DLD1 (cell line): ENCODE measurements around the gene C5orf22.
"Not testable (repeated sequence)": the region's sequence is repeated elsewhere in the genome, so short reads cannot be mapped to it uniquely, and the experiment has no call there.

Experiments used
- in situ Hi-C: cut with HindIII; loops from 2 replicates; pipeline ENCODE4 v1.10.0; 2017; ENCODE audit warnings: low sequenced_read_pairs

C5orf22 gene

GRCh38 chr5:31553863-31554262 is 21.8 kb downstream of the C5orf22 start:
- in situ Hi-C loops, result no loop called here

- in situ Hi-C loops, result no loop called here
Measured at GRCh38 chr5:31554552-31554951, 22.5 kb downstream of the C5orf22 start.

DNA sequence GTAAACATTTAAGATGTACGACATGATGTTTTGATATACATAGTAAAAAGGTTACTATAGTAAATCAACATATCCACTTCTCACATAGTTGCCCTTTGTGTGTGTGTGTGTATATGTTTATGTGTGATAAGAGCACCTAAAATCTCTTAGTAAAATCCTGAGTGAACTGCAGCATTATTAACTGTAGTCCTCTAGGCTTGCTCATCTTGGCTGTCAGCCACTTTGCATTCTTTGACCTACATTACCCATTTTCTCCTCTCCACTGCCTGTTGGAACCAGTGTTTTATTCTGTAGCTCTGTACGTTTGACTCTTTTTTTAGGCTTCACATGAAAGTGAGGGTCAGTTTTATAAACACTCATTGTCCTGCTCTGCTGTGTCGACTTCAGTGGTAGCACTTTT is 24.4 kb downstream of the C5orf22 start:
- in situ Hi-C loops, result no loop called here

- in situ Hi-C loops, result no loop called here
Measured at GRCh38 chr5:31559942-31560341, 27.8 kb downstream of the C5orf22 start.

DNA sequence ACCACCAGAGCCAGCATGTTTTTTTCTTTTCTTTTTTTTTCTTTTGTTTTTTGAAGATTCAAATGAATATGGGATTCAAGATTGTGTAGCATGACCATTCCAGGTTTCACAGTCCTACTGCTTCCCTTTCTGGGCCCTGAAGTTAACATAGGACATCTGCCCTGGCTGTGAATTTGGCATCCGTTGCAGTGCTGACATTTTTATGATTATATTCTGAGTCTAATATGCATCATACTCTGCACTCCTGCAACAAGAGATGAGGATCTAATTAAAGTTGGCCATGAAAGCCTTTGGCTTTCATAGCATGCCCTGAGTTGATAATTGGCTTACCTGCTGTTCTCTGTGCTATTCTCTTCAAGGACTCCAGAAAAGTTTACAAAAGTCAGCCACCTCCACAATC is 29.8 kb downstream of the C5orf22 start:
- in situ Hi-C loops, result no loop called here

DNA sequence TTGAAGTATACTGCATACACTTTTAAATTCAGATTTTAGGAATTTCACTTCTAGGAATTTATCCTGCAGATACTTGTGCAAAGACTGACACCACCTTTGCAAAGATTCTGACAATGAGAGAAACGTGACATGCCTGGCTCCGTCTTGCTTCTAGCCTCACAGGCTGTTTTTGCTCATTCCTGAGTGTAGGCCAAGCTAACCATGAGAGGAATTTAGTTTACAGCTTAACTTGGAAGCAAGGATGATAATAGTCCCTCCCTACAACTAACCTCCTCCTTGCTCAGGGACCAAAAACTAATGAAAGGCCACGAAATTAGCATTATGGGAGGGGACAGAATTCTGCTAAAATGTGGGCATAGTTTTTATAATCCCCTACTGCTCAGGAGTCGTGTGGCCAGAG is 31.1 kb downstream of the C5orf22 start:
- in situ Hi-C loops, result no loop called here

DNA sequence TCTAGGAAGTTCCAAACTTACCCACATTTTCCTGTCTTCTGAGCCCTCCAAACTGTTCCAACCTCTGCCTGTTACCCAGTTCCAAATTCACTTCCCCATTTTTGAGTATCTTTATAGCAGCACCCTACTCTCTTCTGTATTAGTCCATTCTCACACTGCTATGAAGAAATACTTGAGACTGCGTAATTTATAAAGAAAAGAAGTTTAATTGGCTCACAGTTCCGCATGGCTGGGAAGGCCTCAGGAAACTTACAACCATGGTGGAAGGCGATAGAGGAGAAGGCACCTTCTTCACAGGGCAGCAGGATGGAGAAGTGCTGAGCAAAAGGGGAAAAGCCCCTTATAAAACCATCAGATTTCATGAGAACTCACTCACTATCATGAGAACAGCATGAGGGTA is 34.3 kb downstream of the C5orf22 start:
- in situ Hi-C loops, result not testable (repeated sequence)

DNA sequence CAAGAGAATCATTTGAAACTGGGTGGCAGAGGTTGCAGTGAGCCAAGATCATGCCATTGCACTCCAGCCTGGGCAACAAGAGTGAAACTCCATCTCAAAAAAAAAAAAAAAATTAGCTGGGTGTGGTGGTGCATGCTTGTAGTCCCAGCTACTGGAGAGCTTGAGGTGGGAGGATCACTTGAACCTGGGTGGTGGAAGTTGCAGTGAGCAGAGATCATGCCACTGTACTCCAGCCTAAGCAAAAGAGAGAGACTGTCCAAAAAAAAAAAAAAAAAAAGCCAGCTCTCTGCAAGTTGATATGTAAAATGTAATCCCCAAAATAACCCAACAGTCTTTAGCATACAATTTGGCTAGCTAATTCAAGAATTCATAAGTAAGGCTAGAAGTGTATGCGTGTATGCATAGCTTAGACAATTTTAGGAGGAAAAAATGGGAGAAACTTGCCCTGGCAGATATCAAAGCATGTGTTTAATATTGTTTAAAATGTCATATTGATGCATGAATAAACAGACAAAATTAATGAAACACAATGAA is 36.3 kb downstream of the C5orf22 start:
- in situ Hi-C loops, result no loop called here

GRCh38 chr5:31569068-31569467 is 37.0 kb downstream of the C5orf22 start:
- in situ Hi-C loops, result no loop called here

DNA sequence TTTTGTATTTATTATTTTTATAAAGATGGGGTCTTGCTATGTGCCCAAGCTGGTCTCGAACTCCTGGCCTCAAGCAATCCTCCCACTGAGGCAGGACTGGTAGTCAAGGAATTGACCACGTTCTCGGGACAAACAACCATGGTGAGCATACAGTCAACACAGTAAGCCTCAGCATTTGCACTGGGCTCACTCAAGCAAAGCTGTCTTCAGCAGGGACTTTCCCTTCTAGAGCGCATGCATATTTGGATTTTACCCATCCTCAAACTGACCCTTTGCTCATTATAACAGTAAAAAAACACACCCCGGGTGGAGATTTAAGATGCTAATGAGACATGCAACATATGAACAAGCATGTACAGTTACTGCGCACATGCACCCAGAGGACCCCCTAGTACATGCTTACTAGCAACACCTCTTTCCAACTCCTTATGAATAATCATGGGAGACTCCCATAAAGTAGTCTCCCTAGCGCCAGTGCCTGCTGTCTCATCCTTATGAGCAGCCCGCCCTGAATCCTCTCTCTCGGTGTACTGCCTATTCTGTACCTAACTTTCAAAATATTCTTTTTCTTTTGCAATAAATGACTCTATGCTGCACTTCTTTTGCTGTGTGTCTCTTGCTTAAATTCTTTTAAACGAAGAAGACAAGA is 41.5 kb downstream of the C5orf22 start:
- in situ Hi-C loops, result no loop called here

- in situ Hi-C loops, result no loop called here
Measured at GRCh38 chr5:31574772-31575171, 42.7 kb downstream of the C5orf22 start.

- in situ Hi-C loops, result no loop called here
Measured at GRCh38 chr5:31577438-31577837, 45.3 kb downstream of the C5orf22 start.

DNA sequence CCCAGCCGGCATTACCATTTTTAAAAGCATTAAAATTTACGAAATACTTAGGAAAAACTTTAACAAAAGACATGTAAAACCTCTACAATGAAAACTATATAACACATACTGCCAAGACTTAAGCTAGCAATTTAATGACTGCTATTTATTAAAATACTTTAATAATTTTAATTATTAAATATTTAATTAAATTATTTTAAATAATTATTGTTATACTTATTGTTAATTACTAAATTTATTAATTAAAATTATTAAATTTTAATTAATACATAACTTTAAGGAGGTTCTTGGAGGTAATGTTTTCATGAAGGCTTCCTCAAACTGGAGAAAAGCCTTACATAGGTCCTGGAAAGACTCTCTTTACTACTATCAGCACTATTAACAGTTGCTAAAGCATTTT is 47.5 kb downstream of the C5orf22 start:
- in situ Hi-C loops, result no loop called here

DNA sequence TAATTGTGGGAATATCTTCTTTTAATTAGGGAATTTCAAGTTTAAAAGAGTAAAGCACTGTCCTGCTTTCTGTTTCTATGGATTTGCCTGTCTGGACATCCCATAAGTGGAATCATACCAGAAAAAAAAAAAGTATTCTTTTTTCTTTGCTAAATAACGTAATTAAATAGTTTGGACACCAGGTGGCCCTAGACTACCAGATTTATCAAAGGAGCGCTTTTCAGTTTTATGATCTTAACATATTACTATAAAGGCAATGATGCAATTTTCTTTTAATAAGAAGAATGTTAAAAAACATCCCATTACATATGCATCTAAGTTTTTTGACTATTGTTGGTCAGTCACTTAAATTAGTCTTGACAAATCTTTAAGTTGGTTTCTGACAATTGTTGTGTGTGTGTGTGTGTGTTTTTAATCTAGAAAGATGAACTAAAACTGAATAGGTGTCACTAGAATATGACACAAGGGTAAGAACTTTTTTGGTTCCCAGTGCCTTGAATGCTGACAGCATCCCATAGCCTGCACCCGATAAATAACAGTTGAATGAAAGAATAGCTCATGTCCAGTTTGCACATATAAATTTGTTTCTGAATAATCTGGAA is 49.5 kb downstream of the C5orf22 start:
- in situ Hi-C loops, result no loop called here

DNA sequence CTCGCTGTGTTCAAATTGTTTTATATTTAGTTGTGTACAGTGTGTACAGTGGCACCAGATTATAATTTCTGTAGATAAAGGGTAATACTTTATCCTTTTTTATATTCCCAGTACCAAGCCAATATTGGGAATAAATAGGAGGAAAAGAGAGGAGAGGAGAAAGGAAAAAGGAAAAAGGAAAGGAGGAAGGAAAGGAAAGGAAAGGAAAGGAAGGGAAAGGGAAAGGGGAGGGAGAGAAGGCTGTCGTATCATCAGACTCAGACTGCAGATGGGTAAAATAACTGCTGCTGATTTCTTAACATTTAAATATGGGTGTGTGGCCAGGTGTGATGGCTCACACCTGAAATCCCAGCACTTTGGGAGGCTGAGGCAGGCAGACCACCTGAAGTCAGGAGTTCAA is 51.0 kb downstream of the C5orf22 start:
- in situ Hi-C loops, result no loop called here

GRCh38 chr5:31585166-31585894 is 53.2 kb downstream of the C5orf22 start:
- in situ Hi-C loops, result no loop called here

- in situ Hi-C loops, result no loop called here
Measured at GRCh38 chr5:31585895-31586270, 53.8 kb downstream of the C5orf22 start.

DNA sequence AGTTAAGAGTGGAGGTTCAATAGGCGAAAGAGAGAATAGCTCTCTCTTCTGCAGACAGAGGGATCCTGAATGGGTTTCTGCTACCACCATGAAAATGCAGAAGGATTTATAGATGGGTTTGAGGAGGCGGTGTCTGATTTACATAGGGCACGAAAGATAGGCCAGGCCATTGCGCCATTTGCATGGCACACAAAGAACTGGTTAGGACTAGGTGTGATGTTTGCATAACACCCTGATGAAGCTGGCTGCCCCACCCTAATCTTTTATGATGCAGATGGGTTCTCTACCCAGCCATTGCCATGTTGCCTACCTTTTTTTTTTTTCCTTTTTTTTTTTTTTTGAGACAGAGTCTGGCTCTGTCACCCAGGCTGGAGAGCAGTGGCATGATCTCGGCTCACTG is 55.4 kb downstream of the C5orf22 start:
- in situ Hi-C loops, result no loop called here

DNA sequence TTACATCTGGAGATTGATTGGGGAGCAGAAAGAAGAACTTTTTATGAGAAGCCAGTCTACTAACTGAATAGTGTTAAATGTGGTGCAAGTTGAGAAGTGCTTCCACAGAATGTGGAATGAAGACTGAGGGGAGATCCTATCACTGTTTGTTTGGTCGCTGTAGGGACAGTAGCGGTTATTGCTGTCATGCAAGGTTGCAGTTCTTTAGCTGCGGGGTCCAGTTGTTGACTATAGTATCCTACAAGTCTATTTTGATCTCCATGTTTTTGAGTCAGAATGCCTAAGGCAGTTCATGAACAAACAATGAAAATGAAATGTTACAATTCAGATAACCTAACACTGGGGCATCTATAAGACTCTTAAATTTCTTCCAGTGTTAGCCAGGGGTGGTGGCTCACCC is 61.6 kb downstream of the C5orf22 start:
- in situ Hi-C loops, result no loop called here

- in situ Hi-C loops, result no loop called here
Measured at GRCh38 chr5:31596354-31596753, 64.3 kb downstream of the C5orf22 start.

GRCh38 chr5:31598640-31599611 is 66.8 kb downstream of the C5orf22 start:
- in situ Hi-C loops, result no loop called here
